Choroid plexus epithelial cell (primary cell): ENCODE data around the gene BAD.
"Not testable (repeated sequence)": the region's sequence is repeated elsewhere in the genome, so short reads cannot be mapped to it uniquely, and the experiment has no call there.

Source experiments
- DNase-seq: peaks from one replicate; pipeline ENCODE4 v3.0.0-alpha.2; 2010; ENCODE audit warnings: low read depth
- H3K4me3 ChIP-seq: 2 replicates; pipeline ENCODE4 v1.5.1; 2011; ENCODE audit warnings: low read depth, mild to moderate bottlenecking, control low read depth, low read length, moderate library complexity
- TF ChIP-seq, protein P1 (sequence below): conservative IDR thresholded peaks from 2 replicates; pipeline ENCODE4 v1.5.1; 2011; ENCODE audit warnings: low read depth, mild to moderate bottlenecking, control low read depth, inconsistent platforms, low read length, moderate library complexity

BAD gene

GRCh38 chr11:64318766-64319761 lies 34.6 kb upstream of the BAD start:
- peak overlapping the region; percentile 99 for H3K4me3 ChIP-seq
- TF ChIP-seq, protein P1, sequence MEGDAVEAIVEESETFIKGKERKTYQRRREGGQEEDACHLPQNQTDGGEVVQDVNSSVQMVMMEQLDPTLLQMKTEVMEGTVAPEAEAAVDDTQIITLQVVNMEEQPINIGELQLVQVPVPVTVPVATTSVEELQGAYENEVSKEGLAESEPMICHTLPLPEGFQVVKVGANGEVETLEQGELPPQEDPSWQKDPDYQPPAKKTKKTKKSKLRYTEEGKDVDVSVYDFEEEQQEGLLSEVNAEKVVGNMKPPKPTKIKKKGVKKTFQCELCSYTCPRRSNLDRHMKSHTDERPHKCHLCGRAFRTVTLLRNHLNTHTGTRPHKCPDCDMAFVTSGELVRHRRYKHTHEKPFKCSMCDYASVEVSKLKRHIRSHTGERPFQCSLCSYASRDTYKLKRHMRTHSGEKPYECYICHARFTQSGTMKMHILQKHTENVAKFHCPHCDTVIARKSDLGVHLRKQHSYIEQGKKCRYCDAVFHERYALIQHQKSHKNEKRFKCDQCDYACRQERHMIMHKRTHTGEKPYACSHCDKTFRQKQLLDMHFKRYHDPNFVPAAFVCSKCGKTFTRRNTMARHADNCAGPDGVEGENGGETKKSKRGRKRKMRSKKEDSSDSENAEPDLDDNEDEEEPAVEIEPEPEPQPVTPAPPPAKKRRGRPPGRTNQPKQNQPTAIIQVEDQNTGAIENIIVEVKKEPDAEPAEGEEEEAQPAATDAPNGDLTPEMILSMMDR, result no peak
- DNase-seq, result no peak

GRCh38 chr11:64317961-64318765 lies 33.7 kb upstream of the BAD start, which contains the start of gene PRDX5:
Gene PRDX5 (plus strand): TSS chr11:64318121. CDS start chr11:64318216, 95 bp downstream.
- DNase-seq, result peak; percentile 97
- TF ChIP-seq, protein P1, result no peak
- peak within 1 kb of the TSS; percentile 99 for H3K4me3 ChIP-seq

GRCh38 chr11:64317325-64317960 lies 33.0 kb upstream of the BAD start, which contains the start of gene TRMT112:
Gene TRMT112 (minus strand): TSS chr11:64317559. CDS start chr11:64317526, 33 bp downstream.
- peak; percentile 99 for DNase-seq
- TF ChIP-seq, protein P1, result no peak
- H3K4me3 ChIP-seq, result peak within 1 kb of the TSS; percentile 99

- peak; percentile 26 for DNase-seq
- H3K4me3 ChIP-seq, result peak overlapping the region; percentile 99
- TF ChIP-seq, protein P1, result peak; percentile 20
These were observed 32.3 kb upstream of the BAD start for GRCh38 chr11:64316672-64317324.

GRCh38 chr11:64315667-64316526 lies 31.4 kb upstream of the BAD start:
- H3K4me3 ChIP-seq, DNase-seq: not testable (repeated sequence)

DNA sequence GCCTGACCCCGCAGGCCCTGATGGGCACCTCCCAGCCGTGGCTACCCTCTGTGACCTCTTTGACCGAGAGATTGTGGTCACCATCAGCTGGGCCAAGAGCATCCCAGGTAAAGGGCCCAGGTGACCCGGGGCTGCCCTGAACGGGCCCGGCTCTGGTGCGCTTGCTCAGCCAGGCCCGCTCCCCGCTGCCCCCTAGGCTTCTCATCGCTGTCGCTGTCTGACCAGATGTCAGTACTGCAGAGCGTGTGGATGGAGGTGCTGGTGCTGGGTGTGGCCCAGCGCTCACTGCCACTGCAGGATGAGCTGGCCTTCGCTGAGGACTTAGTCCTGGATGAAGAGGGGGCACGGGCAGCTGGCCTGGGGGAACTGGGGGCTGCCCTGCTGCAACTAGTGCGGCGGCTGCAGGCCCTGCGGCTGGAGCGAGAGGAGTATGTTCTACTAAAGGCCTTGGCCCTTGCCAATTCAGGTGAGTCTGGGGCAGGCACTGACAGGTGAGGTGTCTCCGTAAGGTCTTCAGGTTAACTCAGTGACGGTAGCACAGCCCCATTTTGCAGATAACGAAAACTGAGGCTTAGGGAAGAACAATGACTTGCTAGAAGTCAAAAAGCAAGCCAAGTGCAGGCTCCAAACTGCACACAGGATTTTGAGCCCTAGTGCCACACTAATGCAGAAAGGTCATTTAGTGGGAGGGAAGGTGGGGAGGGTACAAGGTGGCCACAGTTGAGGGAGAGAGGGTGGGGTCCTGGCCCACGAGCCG lies 30.5 kb upstream of the BAD start:
- TF ChIP-seq, protein P1, result no peak
- no peak overlapping the region for H3K4me3 ChIP-seq
- no peak for DNase-seq
